ENCODE results near the gene SHISA2. TPM values are rescaled to one million over a fixed set of nuclear protein-coding genes. Genes with fewer than 3 reads are reported as not detected.

SHISA2 gene
- polyA plus RNA-seq, 2 of the 4 experiments (the other 2 are of a cell fraction) = not detected

GRCh38 chr13:26048741-26049140 is 3.1 kb downstream of the SHISA2 start:
- no peak for ATAC-seq
- WGBS (ENCODE audit: missing lambda C conversion rate) = 26% methylated on average over 4 of the region's 4 CpGs
- CTCF ChIA-PET = no interaction called here
- no peak overlapping the region for H3K4me2 ChIP-seq
- POLR2A ChIA-PET = no interaction called here
- no peak overlapping the region for H3K4me3 ChIP-seq
- no peaks in the 10 kb centered on the region for H3K4me1 ChIP-seq
- DNase-seq (ENCODE audit: low read depth in 1 of 2, low spot score in 1 of 2) = no peak
- H3K27ac ChIP-seq = no peak overlapping the region
- no peak for FAIRE-seq
- TF ChIP-seq CHD4 (IDR thresholded peaks at IDR 0.05; ENCODE audit: borderline replicate concordance) = no peak
- TF ChIP-seq REST (IDR thresholded peaks at IDR 0.05) = no peak
- TF ChIP-seq RAD21 (conservative IDR thresholded peaks at IDR 0.05 in 1 of 2, IDR thresholded peaks at IDR 0.05 in 1 of 2) = no peak
- TF ChIP-seq CBX2 (IDR thresholded peaks at IDR 0.05; ENCODE audit: borderline replicate concordance, low read depth) = no peak
- no peak for TF ChIP-seq RCOR1 (IDR thresholded peaks at IDR 0.05; ENCODE audit: low read depth, low read length)
- no peak for TF ChIP-seq HOXB13 (CRISPR knock-in tag; IDR thresholded peaks at IDR 0.05; ENCODE audit: low read depth)
- no peak for TF ChIP-seq NPAS2 (CRISPR knock-in tag; IDR thresholded peaks at IDR 0.05; ENCODE audit: borderline replicate concordance)
- TF ChIP-seq NR3C1 (IDR thresholded peaks at IDR 0.05) = no peak
- TF ChIP-seq BCL3 (IDR thresholded peaks at IDR 0.05) = no peak
- no peak for TF ChIP-seq HDAC2 (IDR thresholded peaks at IDR 0.05)
- no peak for TF ChIP-seq PHF8 (IDR thresholded peaks at IDR 0.05; ENCODE audit: borderline replicate concordance, low read depth)
- no peaks in the 10 kb centered on the region for H3K9me3 ChIP-seq

GRCh38 chr13:26047040-26047439 is 4.8 kb downstream of the SHISA2 start:
- ChIA-PET POLR2A (no interaction called here), CTCF (no interaction called here)
- ATAC-seq (no peak), DNase-seq (ENCODE audit: low read depth in 1 of 2, low spot score in 1 of 2) (no peak), FAIRE-seq (no peak)
- Histone ChIP-seq H3K9me3 (no peaks in the 10 kb centered on the region), H3K4me2 (no peak overlapping the region), H3K4me3 (no peak overlapping the region), H3K27ac (no peak overlapping the region), H3K4me1 (no peaks in the 10 kb centered on the region)
- no peak for TF ChIP-seq BHLHE40 (IDR thresholded peaks at IDR 0.05; ENCODE audit: low read depth, low read length)
- TF ChIP-seq HOXB13 (CRISPR knock-in tag; IDR thresholded peaks at IDR 0.05; ENCODE audit: low read depth) = no peak
- no peak for TF ChIP-seq HOXA7 (CRISPR knock-in tag; IDR thresholded peaks at IDR 0.05)
- no peak for TF ChIP-seq FOXS1 (CRISPR knock-in tag; IDR thresholded peaks at IDR 0.05)
- TF ChIP-seq CHD2 (IDR thresholded peaks at IDR 0.05; ENCODE audit: low read length, partially characterized antibody) = no peak
- TF ChIP-seq BCL3 (IDR thresholded peaks at IDR 0.05) = no peak
- no peak for TF ChIP-seq HMGXB4 (CRISPR knock-in tag; IDR thresholded peaks at IDR 0.05; ENCODE audit: borderline replicate concordance)
- TF ChIP-seq TFCP2L1 (CRISPR knock-in tag; IDR thresholded peaks at IDR 0.05) = no peak
- no peak for TF ChIP-seq SMC3 (IDR thresholded peaks at IDR 0.05)
- TF ChIP-seq PHF8 (IDR thresholded peaks at IDR 0.05; ENCODE audit: borderline replicate concordance, low read depth) = no peak
- no peak for TF ChIP-seq HEYL (CRISPR knock-in tag; IDR thresholded peaks at IDR 0.05)
- 30% methylated on average over 4 of the region's 4 CpGs for WGBS (ENCODE audit: missing lambda C conversion rate)
